Measurements from ENCODE around the gene NAXD.

The NAXD gene

GRCh38 chr13:110687736-110688135 is 72.4 kb downstream of the NAXD start:
- Histone ChIP-seq H3K9me2 (replicated peaks; ENCODE audit: insufficient read depth, low read length) (no peaks in the 10 kb centered on the region), H3K79me2 (ENCODE audit: low read length) (no peaks in the 10 kb centered on the region), H4K20me1 (ENCODE audit: insufficient read depth, low read length) (no peaks in the 10 kb centered on the region), H3K9me3 (replicated peaks; ENCODE audit: insufficient read depth, low read length) (no peaks in the 10 kb centered on the region), H3F3A (ENCODE audit: insufficient read depth, low read length) (no peaks in the 10 kb centered on the region), H3K27me3 (replicated peaks; ENCODE audit: insufficient read depth, low read length) (no peaks in the 10 kb centered on the region), H3K36me3 (replicated peaks; ENCODE audit: insufficient read depth, low read length) (no peaks in the 10 kb centered on the region), H3K4me2 (ENCODE audit: low read depth, low read length) (no peak overlapping the region), H2AFZ (ENCODE audit: low read length) (no peak overlapping the region), H3K9ac (ENCODE audit: low read length) (no peak overlapping the region), H3K4me3 (ENCODE audit: low read length) (no peak overlapping the region), H3K27ac (ENCODE audit: low read length) (no peak overlapping the region), H3K4me1 (ENCODE audit: low read length) (no peaks in the 10 kb centered on the region)
- no peak for TF ChIP-seq EZH2 (optimal IDR thresholded peaks at IDR 0.05; ENCODE audit: low read depth, low read length)
- no peak for DNase-seq

- Histone ChIP-seq H3K9ac (ENCODE audit: low read length) (no peak overlapping the region), H3K9me2 (replicated peaks; ENCODE audit: insufficient read depth, low read length) (no peaks in the 10 kb centered on the region), H3K4me3 (ENCODE audit: low read length) (no peak overlapping the region), H2AFZ (ENCODE audit: low read length) (no peak overlapping the region), H4K20me1 (ENCODE audit: insufficient read depth, low read length) (no peaks in the 10 kb centered on the region), H3K27me3 (replicated peaks; ENCODE audit: insufficient read depth, low read length) (no peaks in the 10 kb centered on the region), H3K4me2 (ENCODE audit: low read depth, low read length) (no peak overlapping the region), H3K9me3 (replicated peaks; ENCODE audit: insufficient read depth, low read length) (no peaks in the 10 kb centered on the region), H3K4me1 (ENCODE audit: low read length) (no peaks in the 10 kb centered on the region), H3F3A (ENCODE audit: insufficient read depth, low read length) (no peaks in the 10 kb centered on the region), H3K79me2 (ENCODE audit: low read length) (no peaks in the 10 kb centered on the region), H3K27ac (ENCODE audit: low read length) (no peak overlapping the region), H3K36me3 (replicated peaks; ENCODE audit: insufficient read depth, low read length) (no peaks in the 10 kb centered on the region)
- no peak for TF ChIP-seq CTCF (IDR thresholded peaks at IDR 0.05; ENCODE audit: low read length)
- no peak for DNase-seq
Observed at GRCh38 chr13:110689041-110689440, 73.7 kb downstream of the NAXD start.
